HG03565 (cell line): ENCODE measurements around the gene PDCD1.

ENCODE experiments used
- ATAC-seq: cut with Tn5 transposase; IDR thresholded peaks from one replicate; pipeline ENCODE4 v1.9.1; 2021; ENCODE audit warnings: mild to moderate bottlenecking, moderate library complexity; ENCODE audit not compliant: unreplicated experiment

The PDCD1 gene

GRCh38 chr2:241852981-241853631 is 5.6 kb downstream of the PDCD1 start:
- ATAC-seq: no peak

- ATAC-seq: no peak
Measured at GRCh38 chr2:241852116-241852980, 6.3 kb downstream of the PDCD1 start.

GRCh38 chr2:241851325-241852115 is 7.2 kb downstream of the PDCD1 start:
- ATAC-seq: no peak

GRCh38 chr2:241850544-241851324 is 8.0 kb downstream of the PDCD1 start:
- ATAC-seq: no peak

GRCh38 chr2:241849616-241850543 is 8.8 kb downstream of the PDCD1 start:
- no peak for ATAC-seq

GRCh38 chr2:241848761-241849615 is 9.7 kb downstream of the PDCD1 start:
- ATAC-seq: no peak

GRCh38 chr2:241846406-241846805 is 12.3 kb downstream of the PDCD1 start:
- no peak for ATAC-seq

GRCh38 chr2:241844831-241845578 is 13.7 kb downstream of the PDCD1 start:
- ATAC-seq: no peak

GRCh38 chr2:241844066-241844728 is 14.5 kb downstream of the PDCD1 start:
- ATAC-seq: peak; percentile 58

GRCh38 chr2:241843321-241844065 is 15.2 kb downstream of the PDCD1 start:
- ATAC-seq: no peak

- ATAC-seq: no peak
Measured at GRCh38 chr2:241842620-241843211, 16.0 kb downstream of the PDCD1 start.

- no peak for ATAC-seq
Measured at GRCh38 chr2:241842067-241842415, 16.7 kb downstream of the PDCD1 start.

GRCh38 chr2:241841181-241842066 is 17.3 kb downstream of the PDCD1 start:
- ATAC-seq: no peak

GRCh38 chr2:241837197-241837965 is 21.3 kb downstream of the PDCD1 start:
- no peak for ATAC-seq

- ATAC-seq: no peak
Measured at GRCh38 chr2:241836292-241836691, 22.4 kb downstream of the PDCD1 start.
